Esophagus muscularis mucosa (tissue), 4 donors: ENCODE measurements around the gene GPR139. TPM values are rescaled to one million over a fixed set of nuclear protein-coding genes. Genes with fewer than 3 reads are reported as not detected.

ENCODE experiments used
- DNase-seq: peaks from one replicate; pipeline ENCODE4 v3.0.0-alpha.2; 2017; ENCODE audit errors: extremely low spot score
- H3K27ac ChIP-seq, 4 donors: fragments of 200-600 bp; sonication (generic); replicated peaks in 1 of 4; 1 replicate in 3 of 4; 2 replicates in 1 of 4; pipeline ENCODE4 v1.5.1; 2016 to 2019; ENCODE audit warnings: mild to moderate bottlenecking in 1 of 4
- H3K27me3 ChIP-seq, 4 donors: fragments of 200-600 bp; sonication (generic); one replicate each; pipeline versions ENCODE4 v1.5.1 to v1.6.0; 2016 to 2019
- H3K36me3 ChIP-seq, 4 donors: fragments of 200-600 bp; sonication (generic); one replicate each; pipeline ENCODE4 v1.5.1; 2016 to 2019
- H3K4me1 ChIP-seq, 4 donors: fragments of 200-600 bp; sonication (generic); one replicate each; pipeline ENCODE4 v1.5.1; 2016 to 2019
- H3K4me3 ChIP-seq, 4 donors: fragments of 200-600 bp; sonication (generic); 1 replicate in 2 of 4; 2 replicates in 2 of 4; pipeline ENCODE4 v1.5.1; 2016 to 2019; ENCODE audit warnings: mild to moderate bottlenecking in 4 of 4, moderate library complexity in 1 of 4
- H3K9me3 ChIP-seq, 4 donors: fragments of 200-600 bp; sonication (generic); 1 replicate in 3 of 4; 2 replicates in 1 of 4; pipeline ENCODE4 v1.5.1; 2016 to 2019
- EP300 ChIP-seq: sonication (generic); formaldehyde crosslinking; IDR thresholded peaks from one replicate; pipeline ENCODE4 v1.6.1; 2017; ENCODE audit warnings: antibody characterized with exemption
- POLR2A ChIP-seq: fragments of 450-650 bp; IDR thresholded peaks from one replicate; pipeline ENCODE4 v1.6.1; 2017; ENCODE audit warnings: antibody characterized with exemption, moderate library complexity, mild to moderate bottlenecking, low read depth
- POLR2AphosphoS5 ChIP-seq, 2 donors: sonication (generic); formaldehyde crosslinking; IDR thresholded peaks; one replicate each; pipeline ENCODE4 v1.6.1; 2017; ENCODE audit warnings: antibody characterized with exemption in 2 of 2
- WGBS: methylation state at CpG from one replicate; pipeline ENCODE4 v1.1.5; 2018; 5-methylcytosine and 5-hydroxymethylcytosine counted together
- intact Hi-C: fragments of 100-400 bp; cut with DNase I; formaldehyde crosslinking; loops from one replicate; pipeline ENCODE4 v1.15.1; 2023
- total RNA-seq, 4 donors: library from RNA; depleted of rRNA; stranded (reverse); fragments of >200 nt; gene quantifications; one replicate each; pipeline versions ENCODE4 v1.1.0 to v1.2.1, GENCODE V29; 2016
- TF ChIP-seq, protein P1 (sequence below), 3 experiments: fragments of 200-600 bp in 2 of 3; fragments of 450-650 bp in 1 of 3; sonication (generic) in 2 of 3; IDR thresholded peaks; one replicate each; pipeline ENCODE4 v1.5.1; 2017 to 2019; ENCODE audit warnings: antibody characterized with exemption in 3 of 3, mild to moderate bottlenecking in 2 of 3, moderate library complexity in 1 of 3

GPR139 gene
- total RNA-seq, 4 donors from 2014 or later, result not detected

DNA sequence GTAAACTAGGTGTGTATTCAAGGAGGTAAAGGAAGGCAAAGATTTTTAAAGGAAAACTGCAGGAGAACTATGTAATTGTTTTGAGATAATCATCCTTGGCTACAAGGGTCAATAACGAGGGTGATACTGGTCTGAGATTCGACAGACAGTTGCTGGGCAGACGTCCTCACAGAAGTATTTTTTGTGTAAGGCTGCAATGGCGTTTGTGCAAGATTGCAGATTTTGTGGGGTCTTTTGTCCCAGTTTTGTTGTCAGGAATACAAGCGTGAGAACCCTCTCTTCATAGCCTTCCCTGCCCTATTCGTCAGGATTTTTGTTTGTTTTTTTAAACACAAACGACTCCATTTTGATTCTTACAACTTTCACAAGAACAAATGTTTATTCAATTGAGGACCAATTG lies 57.5 kb downstream of the GPR139 start:
- intact Hi-C loops, result no loop called here
- Histone ChIP-seq H3K36me3 (no peaks in the 10 kb centered on the region), H3K4me1 (no peaks in the 10 kb centered on the region), H3K9me3 (peaks cover 0 to 7% (median 2%) of the 10 kb centered on the region in 4 donors), H3K27ac (no peak overlapping the region), H3K27me3 (peaks cover 0 to 8% (median 0%) of the 10 kb centered on the region in 4 donors), H3K4me3 (no peak overlapping the region)
- DNase-seq, result no peak
- WGBS, result 44% methylated on average over 7 of the region's 7 CpGs
- no peak for TF ChIP-seq POLR2A
- TF ChIP-seq POLR2AphosphoS5 (IDR thresholded peaks at IDR 0.05), result no peak
- no peak for TF ChIP-seq EP300
- TF ChIP-seq, protein P1, sequence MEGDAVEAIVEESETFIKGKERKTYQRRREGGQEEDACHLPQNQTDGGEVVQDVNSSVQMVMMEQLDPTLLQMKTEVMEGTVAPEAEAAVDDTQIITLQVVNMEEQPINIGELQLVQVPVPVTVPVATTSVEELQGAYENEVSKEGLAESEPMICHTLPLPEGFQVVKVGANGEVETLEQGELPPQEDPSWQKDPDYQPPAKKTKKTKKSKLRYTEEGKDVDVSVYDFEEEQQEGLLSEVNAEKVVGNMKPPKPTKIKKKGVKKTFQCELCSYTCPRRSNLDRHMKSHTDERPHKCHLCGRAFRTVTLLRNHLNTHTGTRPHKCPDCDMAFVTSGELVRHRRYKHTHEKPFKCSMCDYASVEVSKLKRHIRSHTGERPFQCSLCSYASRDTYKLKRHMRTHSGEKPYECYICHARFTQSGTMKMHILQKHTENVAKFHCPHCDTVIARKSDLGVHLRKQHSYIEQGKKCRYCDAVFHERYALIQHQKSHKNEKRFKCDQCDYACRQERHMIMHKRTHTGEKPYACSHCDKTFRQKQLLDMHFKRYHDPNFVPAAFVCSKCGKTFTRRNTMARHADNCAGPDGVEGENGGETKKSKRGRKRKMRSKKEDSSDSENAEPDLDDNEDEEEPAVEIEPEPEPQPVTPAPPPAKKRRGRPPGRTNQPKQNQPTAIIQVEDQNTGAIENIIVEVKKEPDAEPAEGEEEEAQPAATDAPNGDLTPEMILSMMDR (IDR thresholded peaks at IDR 0.05), result no peak

DNA sequence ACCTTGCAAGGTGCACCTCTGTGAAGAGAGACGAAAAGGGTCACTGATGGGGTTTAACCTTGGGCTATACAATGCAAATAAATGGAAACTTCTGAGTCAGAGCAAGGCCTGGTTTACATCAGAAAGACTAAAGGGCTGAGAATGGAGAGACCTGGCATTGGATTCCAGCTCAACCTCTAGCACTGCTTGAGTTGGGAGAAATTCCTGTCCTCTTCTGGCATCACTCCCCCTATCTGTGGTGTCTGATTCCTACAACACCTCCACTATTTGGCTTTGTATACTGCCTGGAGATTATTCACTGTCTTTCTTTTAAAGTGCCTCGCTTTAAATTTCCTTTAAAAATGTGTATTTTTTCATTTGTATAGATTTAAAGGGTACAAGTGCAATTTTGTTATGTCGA lies 68.8 kb downstream of the GPR139 start:
- Histone ChIP-seq H3K9me3 (peaks cover 0 to 13% (median 6%) of the 10 kb centered on the region in 4 donors), H3K27me3 (peaks cover 0 to 25% (median 0%) of the 10 kb centered on the region in 4 donors), H3K4me3 (no peak overlapping the region), H3K36me3 (no peaks in the 10 kb centered on the region), H3K4me1 (no peaks in the 10 kb centered on the region), H3K27ac (no peak overlapping the region)
- intact Hi-C loops, result no loop called here
- TF ChIP-seq, protein P1 (IDR thresholded peaks at IDR 0.05), result no peak
- no peak for TF ChIP-seq POLR2A
- no peak for TF ChIP-seq EP300
- TF ChIP-seq POLR2AphosphoS5 (IDR thresholded peaks at IDR 0.05), result no peak
- DNase-seq, result no peak
- 52% methylated on average over 3 of the region's 3 CpGs for WGBS

DNA sequence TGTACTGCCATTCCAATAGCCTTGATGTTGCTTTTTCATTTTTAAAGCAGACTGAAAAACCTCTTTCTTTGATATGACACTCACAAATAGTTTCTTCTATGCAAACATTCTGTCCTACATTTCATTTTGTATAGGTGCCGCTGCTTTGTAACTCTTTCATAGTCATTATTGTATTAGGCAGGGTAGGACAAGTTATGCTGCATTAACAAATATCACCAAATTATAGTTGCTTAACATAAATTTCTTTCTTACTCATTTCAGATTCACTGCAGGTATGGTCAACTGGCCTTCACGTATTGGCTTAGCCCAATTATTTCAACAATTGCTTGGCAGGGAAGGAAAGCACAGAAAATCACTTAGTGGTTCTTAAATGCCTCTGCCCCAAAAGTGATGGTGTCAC lies 70.8 kb downstream of the GPR139 start:
- no peak for DNase-seq
- H3K4me1 ChIP-seq, result no peaks in the 10 kb centered on the region
- H3K36me3 ChIP-seq, result no peaks in the 10 kb centered on the region
- intact Hi-C loops, result no loop called here
- WGBS, result 85% methylated on average over 2 of the region's 2 CpGs
- no peak overlapping the region for H3K4me3 ChIP-seq
- no peak overlapping the region for H3K27ac ChIP-seq
- H3K9me3 ChIP-seq, result peaks cover 0 to 9% (median 5%) of the 10 kb centered on the region in 4 donors
- H3K27me3 ChIP-seq, result peaks cover 0 to 25% (median 0%) of the 10 kb centered on the region in 4 donors
- TF ChIP-seq, protein P1 (IDR thresholded peaks at IDR 0.05), result no peak
- TF ChIP-seq POLR2A, result no peak
- no peak for TF ChIP-seq POLR2AphosphoS5 (IDR thresholded peaks at IDR 0.05)
- no peak for TF ChIP-seq EP300

DNA sequence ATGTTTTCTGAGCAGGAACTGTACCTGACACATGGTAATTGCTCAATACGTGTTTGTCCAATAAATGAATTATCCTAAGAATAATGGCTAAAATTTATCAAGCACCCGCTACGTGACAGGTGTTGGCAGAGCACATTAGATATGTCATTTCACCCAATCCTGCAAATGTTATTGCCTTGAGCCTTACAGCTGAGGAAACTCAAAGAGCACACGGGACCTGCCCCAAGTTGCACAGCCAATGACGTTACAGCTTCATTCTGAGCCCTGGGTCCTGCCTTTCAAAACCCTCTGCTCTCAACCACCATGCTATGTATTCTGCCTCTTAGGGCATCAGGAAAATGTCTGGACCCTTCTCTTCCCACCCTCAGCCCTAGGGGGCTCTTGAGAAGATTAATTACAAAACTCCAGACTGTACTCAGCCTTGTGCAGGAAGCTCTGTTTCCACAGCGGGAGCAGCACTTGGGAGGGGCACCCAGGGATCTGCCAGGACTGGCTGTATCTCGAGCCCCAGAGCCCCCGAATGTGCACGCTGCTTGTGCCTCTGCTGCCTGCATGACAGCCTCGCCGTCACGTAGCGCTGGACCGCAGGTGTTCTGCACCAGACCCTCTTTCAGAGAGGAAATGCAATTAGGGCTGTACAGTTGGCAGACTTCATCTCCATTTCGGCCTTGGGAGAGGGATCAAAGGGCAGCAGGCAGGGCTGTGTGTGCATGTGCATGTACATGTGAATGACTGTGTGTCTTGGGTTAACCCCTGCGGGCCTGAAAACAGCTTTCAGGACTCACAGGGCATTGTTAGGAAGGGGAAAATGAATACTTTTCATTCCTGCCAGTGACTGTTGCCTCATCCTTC lies 71.6 kb downstream of the GPR139 start:
- DNase-seq, result no peak
- WGBS, result 72% methylated on average over 12 of the region's 16 CpGs
- H3K4me1 ChIP-seq, result no peaks in the 10 kb centered on the region
- intact Hi-C loops, result no loop called here
- peaks cover 0 to 9% (median 5%) of the 10 kb centered on the region in 4 donors for H3K9me3 ChIP-seq
- H3K27me3 ChIP-seq, result peaks cover 0 to 25% (median 0%) of the 10 kb centered on the region in 4 donors
- no peak overlapping the region for H3K27ac ChIP-seq
- TF ChIP-seq POLR2A (no peak), EP300 (no peak), POLR2AphosphoS5 (IDR thresholded peaks at IDR 0.05) (no peak)
- TF ChIP-seq, protein P1 (IDR thresholded peaks at IDR 0.05), result no peak
- no peaks in the 10 kb centered on the region for H3K36me3 ChIP-seq
- no peak overlapping the region for H3K4me3 ChIP-seq
